Eye (tissue), 1 donor: ENCODE data around the gene GPRIN1.
"Not testable (repeated sequence)": the region's sequence is repeated elsewhere in the genome, so short reads cannot be mapped to it uniquely, and the experiment has no call there.

Experiments used
- DNase-seq: peaks from one replicate; pipeline ENCODE4 v3.0.0-alpha.2; 2015

The GPRIN1 gene

DNA sequence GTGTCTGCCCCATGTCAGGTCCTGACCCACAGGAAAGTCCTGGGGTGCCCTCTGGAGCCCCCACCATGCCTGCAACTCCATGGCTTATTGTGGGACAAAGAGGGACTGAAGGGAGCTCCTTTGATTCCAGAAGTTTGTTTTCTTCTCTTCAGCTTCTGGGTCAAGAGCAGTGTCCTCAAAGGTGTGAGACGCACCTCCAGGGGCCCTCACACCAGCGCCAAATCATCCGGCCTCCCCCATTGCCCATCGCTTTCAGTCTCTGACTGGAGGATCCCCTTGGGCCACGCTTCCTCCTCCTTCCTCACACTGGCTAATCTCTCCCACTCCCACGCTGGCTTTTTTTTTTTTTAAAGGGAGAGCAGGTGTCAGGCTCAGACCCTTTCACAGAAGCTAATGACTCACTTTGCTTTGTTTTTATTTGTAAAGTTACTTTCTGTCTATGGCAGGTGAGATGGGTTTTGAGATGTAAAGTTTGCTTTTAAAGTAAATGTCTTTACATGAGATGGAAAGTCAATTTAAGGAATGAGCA lies 44.1 kb downstream of the GPRIN1 start:
- no peak for DNase-seq

GRCh38 chr5:176564002-176564401 lies 46.0 kb downstream of the GPRIN1 start:
- no peak for DNase-seq

- no peak for DNase-seq
Observed at GRCh38 chr5:176562189-176562588, 47.8 kb downstream of the GPRIN1 start.

- no peak for DNase-seq
Observed at GRCh38 chr5:176561259-176561658, 48.7 kb downstream of the GPRIN1 start.

GRCh38 chr5:176560364-176560763 lies 49.6 kb downstream of the GPRIN1 start:
- no peak for DNase-seq

- DNase-seq = no peak
Observed at GRCh38 chr5:176559683-176560082, 50.3 kb downstream of the GPRIN1 start.

- DNase-seq = no peak
Observed at GRCh38 chr5:176557846-176558245, 52.1 kb downstream of the GPRIN1 start.

GRCh38 chr5:176553260-176554085 lies 56.5 kb downstream of the GPRIN1 start:
- no peak for DNase-seq

DNA sequence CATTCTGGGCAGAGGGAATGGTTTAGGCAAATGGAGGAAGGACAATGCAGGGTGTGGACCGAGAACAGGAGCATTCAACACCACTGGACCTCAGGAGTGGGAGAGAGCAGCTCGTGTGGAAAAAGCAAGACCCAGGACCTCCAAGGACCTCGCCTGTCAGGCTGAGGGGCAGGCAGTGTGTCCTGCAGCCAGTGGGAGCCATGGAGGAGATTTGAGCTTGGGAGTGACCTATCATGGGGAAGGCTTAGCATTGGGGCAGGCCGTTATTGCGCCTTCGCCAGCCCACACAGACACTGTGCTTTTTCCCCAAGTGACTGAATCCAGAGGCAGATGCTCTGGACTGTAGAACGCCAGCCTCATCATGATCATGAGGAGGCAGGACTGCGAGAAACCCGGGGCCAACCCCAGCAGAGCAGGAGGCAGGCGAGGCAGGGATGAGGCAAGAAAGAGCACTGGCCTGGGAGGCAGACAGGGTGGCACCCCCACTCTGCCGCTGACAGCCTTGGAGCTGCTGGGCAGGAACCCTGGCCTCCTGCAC lies 57.6 kb downstream of the GPRIN1 start:
- no peak for DNase-seq

- DNase-seq = not testable (repeated sequence)
Observed at GRCh38 chr5:176550937-176551336, 59.0 kb downstream of the GPRIN1 start.

GRCh38 chr5:176550275-176550831 lies 59.6 kb downstream of the GPRIN1 start:
- no peak for DNase-seq

- DNase-seq = no peak
Observed at GRCh38 chr5:176549871-176550270, 60.1 kb downstream of the GPRIN1 start.

DNA sequence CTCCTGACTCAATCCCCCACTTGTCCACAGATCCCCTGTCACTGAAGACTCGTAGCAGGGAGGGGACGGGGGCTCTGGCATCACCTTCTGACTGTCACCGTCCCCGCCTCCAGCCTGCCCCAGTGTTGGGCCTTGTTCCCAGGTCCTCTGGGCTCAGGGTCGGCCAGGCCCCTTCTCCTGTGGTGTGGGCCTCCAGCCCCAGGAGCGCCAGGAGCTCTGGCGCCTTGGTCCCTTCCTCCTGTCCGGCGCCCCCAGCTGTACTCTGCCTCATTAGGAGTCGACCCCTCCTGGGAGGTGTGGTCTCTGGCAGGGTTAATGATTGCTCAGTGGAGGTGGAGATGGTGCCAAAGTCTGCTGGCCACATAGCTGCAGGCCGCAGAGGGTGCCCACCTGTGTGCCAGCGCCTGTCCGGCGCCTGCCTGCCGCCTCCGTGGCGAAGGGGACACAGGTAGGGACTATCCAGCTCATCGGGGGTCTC lies 61.0 kb downstream of the GPRIN1 start, which contains the start of gene CDHR2:
CDHR2 (plus strand) TSS at position 376 of the 478 bp plus-strand sequence. CDS start 16,011 bp downstream, outside the sequence.
- DNase-seq = no peak

- DNase-seq = no peak
Observed at GRCh38 chr5:176547802-176548201, 62.2 kb downstream of the GPRIN1 start.
